ENCODE results near the gene SVOPL.
"Not testable (repeated sequence)": the region's sequence is repeated elsewhere in the genome, so short reads cannot be mapped to it uniquely, and the experiment has no call there.

Gene SVOPL

GRCh38 chr7:138705167-138705566 lies 4.0 kb upstream of the SVOPL start:
- no peak for DNase-seq

GRCh38 chr7:138701537-138701923 lies 368 bp upstream of the SVOPL start:
- DNase-seq: no peak

GRCh38 chr7:138699661-138700060 lies 1.5 kb downstream of the SVOPL start:
- DNase-seq: no peak

GRCh38 chr7:138698281-138698680 lies 2.9 kb downstream of the SVOPL start:
- no peak for DNase-seq

GRCh38 chr7:138697535-138698182 lies 3.5 kb downstream of the SVOPL start:
- no peak for DNase-seq

- not testable (repeated sequence) for DNase-seq
Measured at GRCh38 chr7:138695776-138696175, 5.4 kb downstream of the SVOPL start.

- DNase-seq: no peak
Measured at GRCh38 chr7:138695106-138695505, 6.1 kb downstream of the SVOPL start.

- DNase-seq: no peak
Measured at GRCh38 chr7:138691178-138691577, 10.0 kb downstream of the SVOPL start.

- no peak for DNase-seq
Measured at GRCh38 chr7:138690495-138690894, 10.7 kb downstream of the SVOPL start.

- DNase-seq: not testable (repeated sequence)
Measured at GRCh38 chr7:138688037-138688436, 13.1 kb downstream of the SVOPL start.

GRCh38 chr7:138684340-138684739 lies 16.8 kb downstream of the SVOPL start:
- DNase-seq: no peak

GRCh38 chr7:138679793-138680192 lies 21.4 kb downstream of the SVOPL start:
- no peak for DNase-seq

GRCh38 chr7:138670594-138670993 lies 30.6 kb downstream of the SVOPL start:
- no peak for DNase-seq

GRCh38 chr7:138669364-138669763 lies 31.8 kb downstream of the SVOPL start:
- no peak for DNase-seq

GRCh38 chr7:138668946-138669345 lies 32.2 kb downstream of the SVOPL start:
- no peak for DNase-seq

- no peak for DNase-seq
Measured at GRCh38 chr7:138668229-138668596, 32.9 kb downstream of the SVOPL start.

- DNase-seq: no peak
Measured at GRCh38 chr7:138667535-138668228, 33.5 kb downstream of the SVOPL start.

GRCh38 chr7:138666385-138666784 lies 34.8 kb downstream of the SVOPL start:
- DNase-seq: no peak

- peak in 21 of 58 donors; percentile 2 to 55 (median 26) for DNase-seq
Measured at GRCh38 chr7:138665669-138666140, 35.5 kb downstream of the SVOPL start.

- no peak for DNase-seq
Measured at GRCh38 chr7:138665249-138665648, 35.9 kb downstream of the SVOPL start.

- DNase-seq: peak in 7 of 58 donors; percentile 3 to 29 (median 7)
Measured at GRCh38 chr7:138663725-138664710, 37.1 kb downstream of the SVOPL start.

GRCh38 chr7:138662991-138663320 lies 38.2 kb downstream of the SVOPL start:
- DNase-seq: no peak

Measured in anterior cingulate cortex (tissue), 58 donors.